Muscle of leg (tissue), 11 donors: ENCODE measurements around the gene IL1RAP. TPM values are rescaled to one million over a fixed set of nuclear protein-coding genes. Genes with fewer than 3 reads are reported as not detected.

Source experiments
- DNase-seq: peaks from one replicate; pipeline ENCODE4 v3.0.0; 2013
- H3K27ac ChIP-seq: one replicate; pipeline ENCODE4 v1.5.1; 2013; ENCODE audit warnings: mild to moderate bottlenecking, low read length, control low read depth
- H3K27me3 ChIP-seq: one replicate; pipeline ENCODE4 v1.6.1; 2013; ENCODE audit warnings: low read length; ENCODE audit not compliant: control insufficient read depth, insufficient read depth
- H3K36me3 ChIP-seq: one replicate; pipeline ENCODE4 v1.6.1; 2013; ENCODE audit warnings: low read length; ENCODE audit not compliant: control insufficient read depth, insufficient read depth
- H3K4me1 ChIP-seq: one replicate; pipeline ENCODE4 v1.6.1; 2013; ENCODE audit warnings: low read length; ENCODE audit not compliant: control insufficient read depth, insufficient read depth
- H3K4me3 ChIP-seq: one replicate; pipeline ENCODE4 v1.5.1; 2013; ENCODE audit warnings: low read length, control low read depth
- H3K9me3 ChIP-seq: replicated peaks from 2 replicates; pipeline ENCODE4 v1.6.1; 2013; ENCODE audit warnings: low read depth, low read length; ENCODE audit not compliant: control insufficient read depth
- whole genome bisulfite sequencing: methylation state at CpG from one replicate; pipeline ENCODE4 v1.1.5; 2013; ENCODE audit warnings: missing lambda C conversion rate; ENCODE audit not compliant: insufficient coverage; 5-methylcytosine and 5-hydroxymethylcytosine counted together
- polyA plus RNA-seq, 8 donors: library from polyadenylated mRNA; unstranded; fragments of 120-200 nt; gene quantifications; one replicate each; pipeline versions ENCODE4 v1.2.1 to v1.2.3, GENCODE V29; 2013; ENCODE audit warnings: inconsistent platforms in 1 of 8, low replicate concordance in 1 of 8; ENCODE audit not compliant: insufficient read length in 8 of 8, insufficient read depth in 1 of 8
- total RNA-seq: library from RNA; stranded (reverse); fragments of 120-200 nt; gene quantifications from one replicate; pipeline ENCODE4 v1.2.4, GENCODE V29; 2013

IL1RAP gene
- total and polyA plus RNA-seq, 9 donors, result 9.5 to 18.8 (median 14.5) TPM

DNA sequence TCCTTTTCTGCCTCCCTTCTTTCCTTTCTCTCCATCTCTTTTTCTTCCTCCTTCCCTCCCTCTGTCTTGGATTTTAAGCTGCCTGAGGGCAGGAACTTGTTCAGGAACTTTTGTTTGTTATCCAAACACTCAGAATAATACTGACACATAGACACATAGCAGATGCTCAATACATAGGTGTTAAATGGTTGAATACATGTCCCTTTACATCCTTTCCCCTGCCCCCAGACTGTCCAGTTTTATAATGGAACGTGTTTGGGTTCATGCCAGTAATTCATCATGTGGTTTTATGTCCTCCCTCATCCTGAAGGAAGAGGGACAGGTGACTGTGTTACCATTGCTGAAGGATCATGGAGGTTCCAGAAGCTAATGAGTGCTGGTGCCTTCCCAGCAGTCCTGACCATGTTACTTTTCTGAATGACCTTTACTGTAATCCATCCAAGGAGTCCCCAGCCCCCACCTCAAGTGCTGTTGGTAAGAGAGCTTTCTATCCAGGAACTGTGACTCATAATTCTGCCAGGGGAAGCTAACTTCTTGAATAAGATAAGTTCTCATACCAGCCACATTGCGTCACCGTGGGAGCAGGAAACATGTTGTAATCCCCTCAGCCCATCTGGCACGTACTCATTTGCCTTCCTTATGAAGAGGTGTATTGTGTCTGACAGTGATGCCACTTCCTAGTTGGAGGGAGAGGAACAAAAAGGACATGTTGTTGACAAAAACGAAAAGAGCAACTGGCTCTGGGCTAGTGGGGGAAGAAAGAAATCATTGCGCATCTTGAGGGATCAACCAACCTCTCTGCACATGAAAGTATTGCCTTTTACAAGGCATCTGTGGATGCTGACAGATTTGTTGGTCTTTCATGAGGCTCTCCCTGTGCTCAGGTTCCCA lies 52.4 kb downstream of the IL1RAP start:
- DNase-seq, result peak; percentile 81
- H3K27ac ChIP-seq, result no peak overlapping the region
- no peak overlapping the region for H3K4me3 ChIP-seq
- H3K9me3 ChIP-seq, result no peaks in the 10 kb centered on the region
- no peaks in the 10 kb centered on the region for H3K4me1 ChIP-seq
- no peaks in the 10 kb centered on the region for H3K36me3 ChIP-seq
- no peaks in the 10 kb centered on the region for H3K27me3 ChIP-seq
- whole genome bisulfite sequencing, result 80% methylated on average over 2 of the region's 6 CpGs

GRCh38 chr3:190568036-190568435 lies 54.2 kb downstream of the IL1RAP start:
- Histone ChIP-seq H3K9me3 (no peaks in the 10 kb centered on the region), H3K36me3 (no peaks in the 10 kb centered on the region), H3K27me3 (no peaks in the 10 kb centered on the region), H3K4me1 (no peaks in the 10 kb centered on the region), H3K27ac (no peak overlapping the region), H3K4me3 (no peak overlapping the region)
- WGBS, result no CpG with 5 or more reads among the region's 2 CpGs
- no peak for DNase-seq

DNA sequence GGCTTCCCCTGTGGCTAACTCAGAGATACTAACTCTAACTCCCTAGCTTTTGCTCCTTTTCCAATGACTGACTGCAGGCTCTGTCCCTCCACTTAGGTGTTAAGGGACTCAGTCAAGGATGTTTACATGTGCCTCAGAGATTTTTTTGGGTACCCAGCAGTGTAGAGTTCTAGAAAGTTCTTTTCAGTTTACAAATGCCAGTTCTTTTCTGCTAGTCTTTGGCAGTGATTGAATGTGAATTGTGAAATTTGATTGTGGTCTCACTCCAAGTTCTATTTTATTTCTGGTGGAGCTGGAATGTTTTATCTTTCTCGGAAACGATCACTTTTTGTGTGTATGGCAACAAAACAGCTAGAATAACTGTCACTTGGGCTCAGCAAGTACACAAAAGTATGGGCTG lies 60.6 kb downstream of the IL1RAP start:
- no CpG with 5 or more reads among the region's 2 CpGs for WGBS
- no peak overlapping the region for H3K27ac ChIP-seq
- no peaks in the 10 kb centered on the region for H3K27me3 ChIP-seq
- H3K36me3 ChIP-seq, result no peaks in the 10 kb centered on the region
- no peak overlapping the region for H3K4me3 ChIP-seq
- no peaks in the 10 kb centered on the region for H3K9me3 ChIP-seq
- H3K4me1 ChIP-seq, result no peaks in the 10 kb centered on the region
- no peak for DNase-seq

DNA sequence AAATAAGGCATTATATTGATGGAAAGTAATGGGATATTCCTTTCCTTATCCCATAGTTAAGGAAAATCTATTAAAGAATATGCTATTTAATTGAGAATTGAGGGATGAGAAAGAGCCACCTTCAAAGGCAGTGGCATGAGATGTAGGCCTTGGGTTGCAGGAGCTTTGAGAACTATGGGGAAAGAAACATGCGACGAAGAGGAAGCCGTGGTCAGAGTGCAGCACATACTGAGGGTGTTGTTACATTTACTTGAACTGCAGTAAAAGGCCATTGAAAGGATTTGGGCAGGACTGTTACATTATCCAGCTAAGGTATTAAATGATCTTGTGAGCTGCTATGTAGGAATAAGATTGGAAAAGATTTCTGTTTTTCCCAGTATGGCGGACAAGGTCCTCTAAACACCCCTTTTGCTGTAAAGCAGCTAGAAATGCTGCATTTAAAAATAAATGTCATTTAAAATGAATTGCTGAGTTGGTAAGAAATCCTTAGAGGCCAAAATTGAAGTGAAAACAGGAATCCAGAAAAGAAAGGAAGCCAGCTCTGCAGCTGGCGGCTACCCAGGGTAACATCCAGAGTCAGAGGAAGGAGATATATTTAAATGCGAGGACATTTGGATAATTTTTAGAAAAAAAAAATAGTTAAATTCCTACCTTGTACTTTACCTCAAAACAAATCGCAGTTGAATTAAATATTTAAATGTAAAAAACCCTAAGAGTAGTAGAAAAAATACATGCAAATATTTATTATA lies 61.7 kb downstream of the IL1RAP start:
- no peaks in the 10 kb centered on the region for H3K27me3 ChIP-seq
- H3K27ac ChIP-seq, result no peak overlapping the region
- 86% methylated on average over 3 of the region's 7 CpGs for WGBS
- no peak overlapping the region for H3K4me3 ChIP-seq
- no peaks in the 10 kb centered on the region for H3K36me3 ChIP-seq
- no peaks in the 10 kb centered on the region for H3K4me1 ChIP-seq
- no peaks in the 10 kb centered on the region for H3K9me3 ChIP-seq
- peak; percentile 58 for DNase-seq

- DNase-seq, result no peak
- Histone ChIP-seq H3K9me3 (no peaks in the 10 kb centered on the region), H3K27me3 (no peaks in the 10 kb centered on the region), H3K27ac (no peak overlapping the region), H3K36me3 (no peaks in the 10 kb centered on the region), H3K4me3 (no peak overlapping the region), H3K4me1 (no peaks in the 10 kb centered on the region)
- 100% methylated on average over 2 of the region's 4 CpGs for WGBS
These were observed 63.3 kb downstream of the IL1RAP start for GRCh38 chr3:190577225-190577624.

GRCh38 chr3:190579514-190580137 lies 65.7 kb downstream of the IL1RAP start:
- H3K9me3 ChIP-seq, result no peaks in the 10 kb centered on the region
- H3K27ac ChIP-seq, result no peak overlapping the region
- H3K27me3 ChIP-seq, result no peaks in the 10 kb centered on the region
- H3K4me1 ChIP-seq, result no peaks in the 10 kb centered on the region
- DNase-seq, result no peak
- H3K4me3 ChIP-seq, result no peak overlapping the region
- 33% methylated on average over 2 of the region's 3 CpGs for WGBS
- H3K36me3 ChIP-seq, result no peaks in the 10 kb centered on the region

GRCh38 chr3:190580417-190580816 lies 66.5 kb downstream of the IL1RAP start:
- Histone ChIP-seq H3K36me3 (no peaks in the 10 kb centered on the region), H3K4me3 (no peak overlapping the region), H3K9me3 (no peaks in the 10 kb centered on the region), H3K4me1 (no peaks in the 10 kb centered on the region), H3K27me3 (no peaks in the 10 kb centered on the region), H3K27ac (no peak overlapping the region)
- DNase-seq, result no peak
- WGBS, result no CpG with 5 or more reads among the region's 2 CpGs

DNA sequence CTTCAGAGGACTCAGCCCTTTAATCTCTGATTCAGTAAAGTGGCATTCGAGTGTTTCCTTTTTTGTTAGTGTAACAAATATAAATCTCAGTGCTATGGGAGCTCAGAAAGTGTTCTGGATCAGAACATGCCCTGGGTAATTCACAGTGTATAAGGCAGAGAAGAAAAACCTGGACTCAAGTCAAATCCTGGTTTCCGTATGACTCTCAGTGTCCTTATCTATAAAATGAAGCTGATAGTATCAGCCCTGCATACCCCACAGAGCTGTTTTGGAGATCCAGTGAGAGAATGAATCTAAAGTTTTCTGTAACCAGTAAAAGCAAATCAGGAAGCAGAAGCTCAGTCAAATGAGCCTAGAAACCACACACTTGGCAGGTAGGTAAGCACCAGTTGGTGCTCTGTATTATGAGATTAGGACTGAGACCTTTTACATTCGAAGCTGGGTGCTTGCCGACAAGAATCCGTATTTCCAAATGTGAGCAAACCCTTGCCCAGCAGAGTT lies 67.2 kb downstream of the IL1RAP start:
- H3K36me3 ChIP-seq, result no peaks in the 10 kb centered on the region
- H3K4me3 ChIP-seq, result no peak overlapping the region
- H3K27me3 ChIP-seq, result no peaks in the 10 kb centered on the region
- no peaks in the 10 kb centered on the region for H3K4me1 ChIP-seq
- DNase-seq, result peak; percentile 57
- H3K9me3 ChIP-seq, result no peaks in the 10 kb centered on the region
- 45% methylated on average over 4 of the region's 5 CpGs for WGBS
- no peak overlapping the region for H3K27ac ChIP-seq

- WGBS, result 100% methylated on average over 1 of the region's 2 CpGs
- Histone ChIP-seq H3K27ac (no peak overlapping the region), H3K27me3 (no peaks in the 10 kb centered on the region), H3K4me1 (no peaks in the 10 kb centered on the region), H3K9me3 (no peaks in the 10 kb centered on the region), H3K36me3 (no peaks in the 10 kb centered on the region), H3K4me3 (no peak overlapping the region)
- no peak for DNase-seq
These were observed 68.8 kb downstream of the IL1RAP start for GRCh38 chr3:190582667-190583066.
